ENCODE data around the gene FABP6.

DNA sequence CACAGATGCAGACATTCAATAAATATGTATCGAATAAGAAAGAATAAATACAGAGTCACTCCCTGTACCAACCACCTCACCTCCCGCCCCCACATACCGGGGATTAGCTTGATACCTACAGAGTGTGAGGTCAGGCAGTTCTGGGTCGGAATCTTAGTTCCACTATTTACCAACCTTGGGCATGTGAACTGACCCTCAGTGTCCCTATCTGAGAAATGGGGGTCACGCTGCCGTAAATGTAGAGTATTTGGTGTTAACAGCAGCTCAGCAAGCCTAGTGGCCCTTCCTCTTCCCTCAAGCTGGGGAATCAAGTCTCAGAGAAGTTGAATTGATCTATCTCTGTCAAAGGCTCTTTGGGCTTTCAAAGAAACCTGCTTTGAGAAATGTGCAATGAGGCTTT lies 57.6 kb downstream of the FABP6 start:
- TF ChIP-seq, protein P1, sequence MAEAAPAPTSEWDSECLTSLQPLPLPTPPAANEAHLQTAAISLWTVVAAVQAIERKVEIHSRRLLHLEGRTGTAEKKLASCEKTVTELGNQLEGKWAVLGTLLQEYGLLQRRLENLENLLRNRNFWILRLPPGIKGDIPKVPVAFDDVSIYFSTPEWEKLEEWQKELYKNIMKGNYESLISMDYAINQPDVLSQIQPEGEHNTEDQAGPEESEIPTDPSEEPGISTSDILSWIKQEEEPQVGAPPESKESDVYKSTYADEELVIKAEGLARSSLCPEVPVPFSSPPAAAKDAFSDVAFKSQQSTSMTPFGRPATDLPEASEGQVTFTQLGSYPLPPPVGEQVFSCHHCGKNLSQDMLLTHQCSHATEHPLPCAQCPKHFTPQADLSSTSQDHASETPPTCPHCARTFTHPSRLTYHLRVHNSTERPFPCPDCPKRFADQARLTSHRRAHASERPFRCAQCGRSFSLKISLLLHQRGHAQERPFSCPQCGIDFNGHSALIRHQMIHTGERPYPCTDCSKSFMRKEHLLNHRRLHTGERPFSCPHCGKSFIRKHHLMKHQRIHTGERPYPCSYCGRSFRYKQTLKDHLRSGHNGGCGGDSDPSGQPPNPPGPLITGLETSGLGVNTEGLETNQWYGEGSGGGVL (tag by site-specific recombination; IDR thresholded peaks at IDR 0.05): no peak
- TF ChIP-seq ZNF768 (tag by site-specific recombination; IDR thresholded peaks at IDR 0.05): no peak
- no peak for TF ChIP-seq ZBTB48 (tag by site-specific recombination; IDR thresholded peaks at IDR 0.05)
- TF ChIP-seq, protein P2, sequence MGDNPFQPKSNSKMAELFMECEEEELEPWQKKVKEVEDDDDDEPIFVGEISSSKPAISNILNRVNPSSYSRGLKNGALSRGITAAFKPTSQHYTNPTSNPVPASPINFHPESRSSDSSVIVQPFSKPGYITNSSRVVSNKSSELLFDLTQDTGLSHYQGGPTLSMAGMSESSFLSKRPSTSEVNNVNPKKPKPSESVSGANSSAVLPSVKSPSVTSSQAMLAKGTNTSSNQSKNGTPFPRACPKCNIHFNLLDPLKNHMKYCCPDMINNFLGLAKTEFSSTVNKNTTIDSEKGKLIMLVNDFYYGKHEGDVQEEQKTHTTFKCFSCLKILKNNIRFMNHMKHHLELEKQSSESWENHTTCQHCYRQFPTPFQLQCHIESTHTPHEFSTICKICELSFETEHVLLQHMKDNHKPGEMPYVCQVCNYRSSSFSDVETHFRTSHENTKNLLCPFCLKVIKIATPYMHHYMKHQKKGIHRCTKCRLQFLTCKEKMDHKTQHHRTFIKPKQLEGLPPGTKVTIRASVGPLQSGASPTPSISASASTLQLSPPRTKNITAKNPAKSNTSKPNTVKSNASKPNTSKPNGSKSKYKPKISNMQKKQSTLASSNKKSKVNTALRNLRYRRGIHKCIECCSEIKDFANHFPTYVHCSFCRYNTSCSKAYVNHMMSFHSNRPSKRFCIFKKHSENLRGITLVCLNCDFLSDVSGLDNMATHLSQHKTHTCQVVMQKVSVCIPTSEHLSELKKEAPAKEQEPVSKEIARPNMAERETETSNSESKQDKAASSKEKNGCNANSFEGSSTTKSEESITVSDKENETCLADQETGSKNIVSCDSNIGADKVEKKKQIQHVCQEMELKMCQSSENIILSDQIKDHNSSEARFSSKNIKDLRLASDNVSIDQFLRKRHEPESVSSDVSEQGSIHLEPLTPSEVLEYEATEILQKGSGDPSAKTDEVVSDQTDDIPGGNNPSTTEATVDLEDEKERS (tag by site-specific recombination; IDR thresholded peaks at IDR 0.05): no peak
- no peak for TF ChIP-seq ZEB2 (tag by site-specific recombination; IDR thresholded peaks at IDR 0.05)
- no peak for TF ChIP-seq KLF16 (tag by site-specific recombination; IDR thresholded peaks at IDR 0.05)
- TF ChIP-seq, protein P3, sequence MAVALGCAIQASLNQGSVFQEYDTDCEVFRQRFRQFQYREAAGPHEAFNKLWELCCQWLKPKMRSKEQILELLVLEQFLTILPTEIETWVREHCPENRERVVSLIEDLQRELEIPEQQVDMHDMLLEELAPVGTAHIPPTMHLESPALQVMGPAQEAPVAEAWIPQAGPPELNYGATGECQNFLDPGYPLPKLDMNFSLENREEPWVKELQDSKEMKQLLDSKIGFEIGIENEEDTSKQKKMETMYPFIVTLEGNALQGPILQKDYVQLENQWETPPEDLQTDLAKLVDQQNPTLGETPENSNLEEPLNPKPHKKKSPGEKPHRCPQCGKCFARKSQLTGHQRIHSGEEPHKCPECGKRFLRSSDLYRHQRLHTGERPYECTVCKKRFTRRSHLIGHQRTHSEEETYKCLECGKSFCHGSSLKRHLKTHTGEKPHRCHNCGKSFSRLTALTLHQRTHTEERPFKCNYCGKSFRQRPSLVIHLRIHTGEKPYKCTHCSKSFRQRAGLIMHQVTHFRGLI (tag by site-specific recombination; IDR thresholded peaks at IDR 0.05): no peak
